SU-DHL-6 (cell line): ENCODE measurements around the gene TP73.

Experiments
- H2AFZ ChIP-seq: fragments of 200-600 bp; sonication (generic); 2 replicates; pipeline ENCODE4 v1.6.1; 2014; ENCODE audit warnings: low read depth, mild to moderate bottlenecking, moderate library complexity, mixed read lengths, antibody characterized with exemption, low read length; ENCODE audit not compliant: severe bottlenecking
- H3F3A ChIP-seq: fragments of 200-600 bp; shearing (Covaris generic); 2 replicates; pipeline ENCODE4 v1.6.0; 2016; ENCODE audit warnings: antibody characterized with exemption, mild to moderate bottlenecking; ENCODE audit not compliant: insufficient read depth
- H3K27ac ChIP-seq: fragments of 200-600 bp; sonication (generic); 2 replicates; pipeline ENCODE4 v1.5.1; 2016; ENCODE audit warnings: low read depth, mild to moderate bottlenecking, low read length, moderate library complexity, mixed read lengths
- H3K27me3 ChIP-seq: fragments of 200-600 bp; sonication (generic), shearing (Covaris generic); 2 replicates; pipeline ENCODE4 v1.6.0; 2014; ENCODE audit warnings: mild to moderate bottlenecking, low read length
- H3K36me3 ChIP-seq: fragments of 200-600 bp; sonication (generic); 2 replicates; pipeline ENCODE4 v1.6.1; 2014; ENCODE audit warnings: mild to moderate bottlenecking, low read length, mixed read lengths
- H3K4me2 ChIP-seq: fragments of 300-600, 200-600 bp; shearing (Covaris generic), sonication (generic); 2 replicates; pipeline ENCODE4 v1.6.0; 2014; ENCODE audit warnings: low read length, low read depth, mild to moderate bottlenecking; ENCODE audit not compliant: poor library complexity, severe bottlenecking
- H3K4me3 ChIP-seq: fragments of 200-600 bp; sonication (generic); 2 replicates; pipeline ENCODE4 v1.5.1; 2014; ENCODE audit warnings: antibody characterized with exemption, low read length, mild to moderate bottlenecking, mixed read lengths; ENCODE audit not compliant: insufficient read depth, poor library complexity, severe bottlenecking
- H3K79me2 ChIP-seq: fragments of 200-600 bp; sonication (generic); 2 replicates; pipeline ENCODE4 v1.6.1; 2014; ENCODE audit warnings: mild to moderate bottlenecking, low read length, moderate library complexity; ENCODE audit not compliant: insufficient read depth
- H3K9ac ChIP-seq: fragments of 200-600 bp; sonication (generic); 2 replicates; pipeline ENCODE4 v1.7.0; 2014; ENCODE audit warnings: mild to moderate bottlenecking, low read length
- H3K9me2 ChIP-seq: fragments of 200-600 bp; sonication (generic); replicated peaks from 2 replicates; pipeline ENCODE4 v1.6.1; 2014; ENCODE audit warnings: low read length; ENCODE audit not compliant: insufficient read depth
- H3K9me3 ChIP-seq: fragments of 200-600 bp; sonication (generic); 2 replicates; pipeline ENCODE4 v1.6.1; 2014; ENCODE audit warnings: low read length, mixed read lengths; ENCODE audit not compliant: insufficient read depth
- H4K20me1 ChIP-seq: fragments of 200-600 bp; sonication (generic); 2 replicates; pipeline ENCODE4 v1.6.1; 2014; ENCODE audit warnings: low read depth, mild to moderate bottlenecking, antibody characterized with exemption, low read length, moderate library complexity, mixed read lengths
- EZH2phosphoT487 ChIP-seq: fragments of 200-600 bp; sonication (generic), shearing (Covaris generic); conservative IDR thresholded peaks from 2 replicates; pipeline ENCODE4 v1.6.1; 2018; ENCODE audit warnings: mild to moderate bottlenecking, antibody characterized with exemption, low read length, moderate library complexity, mixed read lengths
- TF ChIP-seq, protein P1 (sequence below): fragments of 200-600 bp; sonication (generic); IDR thresholded peaks from one replicate; pipeline ENCODE4 v1.5.1; 2017; ENCODE audit warnings: antibody characterized with exemption, mild to moderate bottlenecking, low read length, moderate library complexity; ENCODE audit not compliant: insufficient read depth, poor library complexity, severe bottlenecking

TP73 gene

DNA sequence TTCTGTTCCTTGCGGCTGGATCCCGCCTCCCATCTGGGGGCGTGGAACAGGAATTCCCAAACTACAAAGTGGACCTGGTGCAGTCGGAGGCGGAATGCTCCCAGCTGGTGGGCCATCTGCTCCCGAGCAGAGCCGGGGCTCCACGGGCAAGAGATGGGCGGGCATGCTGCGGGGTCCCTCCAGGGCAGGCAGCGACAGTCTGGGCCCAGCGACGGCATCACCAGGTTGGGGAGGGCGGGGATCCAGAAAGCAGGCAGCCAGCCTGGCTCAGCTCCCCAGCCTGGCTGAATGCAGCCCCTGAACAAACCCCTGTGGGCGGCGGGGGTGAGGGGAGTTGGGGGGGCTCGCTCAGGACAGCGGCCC lies 44.6 kb upstream of the TP73 start:
- Histone ChIP-seq H3K36me3 (no peaks in the 10 kb centered on the region), H3F3A (no peaks in the 10 kb centered on the region), H3K27me3 (no peaks in the 10 kb centered on the region), H2AFZ (no peak overlapping the region), H3K9me3 (no peaks in the 10 kb centered on the region), H4K20me1 (no peaks in the 10 kb centered on the region), H3K79me2 (no peaks in the 10 kb centered on the region), H3K4me2 (no peak overlapping the region), H3K4me3 (no peak overlapping the region), H3K27ac (no peak overlapping the region), H3K9ac (no peak overlapping the region), H3K9me2 (no peaks in the 10 kb centered on the region)
- TF ChIP-seq EZH2phosphoT487: no peak
- TF ChIP-seq, protein P1, sequence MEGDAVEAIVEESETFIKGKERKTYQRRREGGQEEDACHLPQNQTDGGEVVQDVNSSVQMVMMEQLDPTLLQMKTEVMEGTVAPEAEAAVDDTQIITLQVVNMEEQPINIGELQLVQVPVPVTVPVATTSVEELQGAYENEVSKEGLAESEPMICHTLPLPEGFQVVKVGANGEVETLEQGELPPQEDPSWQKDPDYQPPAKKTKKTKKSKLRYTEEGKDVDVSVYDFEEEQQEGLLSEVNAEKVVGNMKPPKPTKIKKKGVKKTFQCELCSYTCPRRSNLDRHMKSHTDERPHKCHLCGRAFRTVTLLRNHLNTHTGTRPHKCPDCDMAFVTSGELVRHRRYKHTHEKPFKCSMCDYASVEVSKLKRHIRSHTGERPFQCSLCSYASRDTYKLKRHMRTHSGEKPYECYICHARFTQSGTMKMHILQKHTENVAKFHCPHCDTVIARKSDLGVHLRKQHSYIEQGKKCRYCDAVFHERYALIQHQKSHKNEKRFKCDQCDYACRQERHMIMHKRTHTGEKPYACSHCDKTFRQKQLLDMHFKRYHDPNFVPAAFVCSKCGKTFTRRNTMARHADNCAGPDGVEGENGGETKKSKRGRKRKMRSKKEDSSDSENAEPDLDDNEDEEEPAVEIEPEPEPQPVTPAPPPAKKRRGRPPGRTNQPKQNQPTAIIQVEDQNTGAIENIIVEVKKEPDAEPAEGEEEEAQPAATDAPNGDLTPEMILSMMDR: no peak

DNA sequence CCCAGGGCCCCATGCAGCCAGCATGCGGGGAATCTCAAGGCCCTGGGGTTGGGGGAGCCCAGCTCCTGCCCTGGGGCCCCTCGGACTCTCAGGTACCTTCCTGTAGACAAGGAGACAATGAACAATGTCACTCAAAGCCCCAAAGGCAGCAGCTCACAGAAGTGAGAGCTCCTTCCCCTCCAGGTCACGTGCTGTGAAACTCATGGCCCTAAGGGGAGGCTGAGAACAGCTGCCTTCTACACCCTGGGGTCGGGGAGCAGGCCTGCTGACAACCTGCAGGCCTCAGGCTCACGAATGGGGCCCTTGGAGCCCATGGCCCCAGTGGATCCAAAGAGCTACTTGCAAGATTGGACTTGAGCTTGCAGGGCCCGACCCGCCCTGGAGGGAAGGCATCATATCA lies 44.2 kb upstream of the TP73 start:
- Histone ChIP-seq H3K36me3 (no peaks in the 10 kb centered on the region), H3F3A (no peaks in the 10 kb centered on the region), H3K27me3 (no peaks in the 10 kb centered on the region), H3K9me2 (no peaks in the 10 kb centered on the region), H4K20me1 (no peaks in the 10 kb centered on the region), H3K4me3 (no peak overlapping the region), H2AFZ (no peak overlapping the region), H3K4me2 (no peak overlapping the region), H3K9ac (no peak overlapping the region), H3K79me2 (no peaks in the 10 kb centered on the region), H3K27ac (no peak overlapping the region), H3K9me3 (no peaks in the 10 kb centered on the region)
- TF ChIP-seq, protein P1: no peak
- TF ChIP-seq EZH2phosphoT487: no peak

DNA sequence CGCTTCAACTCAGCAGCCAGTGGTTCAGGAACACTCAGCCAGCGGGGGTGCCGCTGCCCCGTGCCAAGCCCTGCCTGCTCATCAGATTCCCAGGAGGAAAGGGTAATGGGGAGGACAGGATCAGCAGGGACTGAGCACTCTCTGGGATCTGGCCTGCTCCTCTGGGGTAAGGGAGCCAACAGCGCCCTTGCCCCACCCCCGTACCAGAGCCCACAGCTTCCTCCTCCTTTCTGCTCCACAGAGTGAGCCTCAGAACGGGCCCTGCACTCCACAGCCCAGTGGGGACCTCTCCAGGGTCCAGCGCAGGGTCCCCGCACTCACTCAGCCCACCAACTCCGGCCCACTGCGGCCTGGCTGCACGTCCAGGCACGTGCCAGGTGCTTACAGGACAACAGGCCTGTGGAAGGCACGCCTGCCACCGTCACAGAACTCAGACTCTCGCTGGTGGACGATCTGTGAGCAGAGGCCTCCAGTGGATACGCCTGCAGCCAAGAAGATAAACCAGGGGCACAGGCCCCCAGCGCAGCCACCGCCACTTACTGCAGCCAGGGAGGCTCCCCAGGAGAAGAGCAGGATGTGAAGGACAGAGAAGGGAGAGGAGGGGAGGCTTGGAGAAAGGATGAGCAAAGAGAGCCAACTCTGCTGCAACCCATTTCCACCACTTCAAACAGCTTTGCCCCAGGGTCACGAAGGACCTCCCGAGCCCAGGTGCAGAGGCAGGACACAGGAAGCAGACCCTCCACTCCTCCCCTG lies 43.1 kb upstream of the TP73 start:
- Histone ChIP-seq H3K9me3 (no peaks in the 10 kb centered on the region), H4K20me1 (no peaks in the 10 kb centered on the region), H2AFZ (no peak overlapping the region), H3K9me2 (no peaks in the 10 kb centered on the region), H3K27me3 (no peaks in the 10 kb centered on the region), H3F3A (no peaks in the 10 kb centered on the region), H3K4me3 (no peak overlapping the region), H3K36me3 (no peaks in the 10 kb centered on the region), H3K4me2 (no peak overlapping the region), H3K9ac (no peak overlapping the region), H3K79me2 (no peaks in the 10 kb centered on the region), H3K27ac (no peak overlapping the region)
- TF ChIP-seq, protein P1: no peak
- no peak for TF ChIP-seq EZH2phosphoT487
